ENCODE data around the gene ARL3. TPM values are rescaled to one million over a fixed set of nuclear protein-coding genes. Genes with fewer than 3 reads are reported as not detected.

Gene ARL3
- 8.1 and 10.8 TPM in 2 replicates for polyA plus RNA-seq (2011; rRNA removed)
- 1.9 TPM in 2 replicates for polyA minus RNA-seq (2011; rRNA and poly(A)+ RNA removed)

DNA sequence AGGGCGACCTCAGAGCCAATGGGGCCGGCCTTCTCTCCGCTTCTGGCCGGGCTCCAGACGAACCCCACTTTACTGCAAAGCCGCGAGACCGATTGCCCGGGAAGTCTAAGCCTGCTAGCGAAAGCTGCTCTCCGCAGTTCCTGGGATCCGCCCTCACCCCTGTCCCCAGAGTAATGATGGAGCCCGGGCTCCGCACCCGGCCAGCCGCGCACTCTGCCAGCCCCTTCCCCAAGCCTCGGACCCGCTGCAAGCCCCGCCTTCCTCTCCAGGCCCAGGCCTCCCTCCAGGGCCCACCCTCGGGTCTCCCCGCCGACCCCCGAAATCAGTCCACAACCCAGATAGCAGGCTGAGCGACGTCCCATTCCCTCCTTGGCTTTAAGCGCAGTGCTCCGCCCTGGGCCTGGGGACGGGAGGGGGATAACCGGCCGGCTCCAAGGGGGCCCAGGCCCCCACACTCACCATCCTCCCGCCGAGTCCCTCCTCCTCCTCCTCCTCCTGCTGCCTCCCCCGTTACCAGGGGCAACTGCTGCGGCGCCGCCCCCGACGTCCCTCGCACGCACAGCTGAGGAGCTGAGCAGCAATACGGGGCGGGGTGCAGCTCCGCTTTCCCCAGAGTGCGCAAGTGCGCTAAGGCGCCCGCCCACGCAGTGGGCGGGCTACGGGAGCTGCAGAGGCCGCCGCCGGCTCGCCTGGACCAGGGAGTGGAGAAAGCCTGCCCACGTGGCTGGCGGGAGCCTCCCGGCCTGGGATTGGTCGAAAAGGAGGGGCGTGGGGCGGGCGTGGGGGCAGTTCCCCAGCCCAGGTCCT is at the start of gene ARL3:
Gene ARL3 (minus strand): TSS at position 584 of the 807 bp plus-strand sequence. CDS start 122 bp downstream, at position 462.
- Histone ChIP-seq H3K27me3 (ENCODE audit: control insufficient read depth, insufficient read depth, low read length) (no peaks in the 10 kb centered on the region), H3K4me3 (ENCODE audit: low read depth, low read length) (peak within 1 kb of the TSS; percentile 94), H3K36me3 (ENCODE audit: control insufficient read depth, insufficient read depth, low read length) (no peaks in the 10 kb centered on the region)
- DNase-seq (ENCODE audit: low read depth): peak; percentile 87
- ChIA-PET POLR2A (interaction anchor here (0.5 to 0.9 kb wide), 6 partner anchors 13 to 600 kb away, joined by 3 to 11 read pairs (median 3); no protein-coding TSS in a partner anchor), CTCF (interaction anchor here (0.6 to 6.7 kb wide), 11 partner anchors 9 to 508 kb away, joined by 3 to 72 read pairs (median 4); partner anchors contain the start of gene TRIM8)
- peak; percentile 67 for TF ChIP-seq CTCF (IDR thresholded peaks at IDR 0.05; ENCODE audit: insufficient read depth, low read depth, low read length)

GRCh38 chr10:102763037-102763607 is 48.9 kb upstream of the ARL3 start:
- no peak for TF ChIP-seq CTCF (IDR thresholded peaks at IDR 0.05; ENCODE audit: insufficient read depth, low read depth, low read length)
- Histone ChIP-seq H3K27me3 (ENCODE audit: control insufficient read depth, insufficient read depth, low read length) (no peaks in the 10 kb centered on the region), H3K36me3 (ENCODE audit: control insufficient read depth, insufficient read depth, low read length) (no peaks in the 10 kb centered on the region), H3K4me3 (ENCODE audit: low read depth, low read length) (no peak overlapping the region)
- no peak for DNase-seq (ENCODE audit: low read depth)
- CTCF ChIA-PET: interaction anchor here (1.3 kb wide), 1 partner anchor 9 kb away, joined by 3 read pairs; no protein-coding TSS in a partner anchor
- POLR2A ChIA-PET: no interaction called here

GRCh38 chr10:102762401-102763015 is 48.3 kb upstream of the ARL3 start:
- ChIA-PET POLR2A (no interaction called here), CTCF (interaction anchor here (1.3 kb wide), 1 partner anchor 9 kb away, joined by 3 read pairs; no protein-coding TSS in a partner anchor)
- no peaks in the 10 kb centered on the region for H3K36me3 ChIP-seq (ENCODE audit: control insufficient read depth, insufficient read depth, low read length)
- DNase-seq (ENCODE audit: low read depth): no peak
- TF ChIP-seq CTCF (IDR thresholded peaks at IDR 0.05; ENCODE audit: insufficient read depth, low read depth, low read length): no peak
- H3K27me3 ChIP-seq (ENCODE audit: control insufficient read depth, insufficient read depth, low read length): no peaks in the 10 kb centered on the region
- H3K4me3 ChIP-seq (ENCODE audit: low read depth, low read length): no peak overlapping the region

DNA sequence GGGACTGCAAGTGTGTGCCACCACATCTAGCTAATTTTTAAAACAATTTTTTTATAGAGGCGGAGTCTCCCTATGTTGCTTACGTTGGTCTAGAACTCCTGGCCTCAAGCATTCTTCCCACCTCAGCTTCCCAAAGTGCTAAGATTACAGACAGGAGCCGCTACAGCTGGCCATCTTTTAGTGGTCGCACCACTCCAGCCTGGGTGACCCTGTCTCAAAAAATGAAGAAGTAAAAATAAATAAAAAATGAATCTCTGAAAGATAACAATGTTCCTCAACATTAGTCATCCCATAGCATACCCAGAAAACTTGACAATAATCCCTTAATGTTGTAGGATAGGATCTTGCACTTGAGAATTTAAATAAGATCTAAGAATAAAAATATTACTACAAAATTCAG is 47.8 kb upstream of the ARL3 start:
- CTCF ChIA-PET: interaction anchor here (1.3 to 1.4 kb wide), 2 partner anchors 8 to 73 kb away, joined by 3 read pairs; no protein-coding TSS in a partner anchor
- POLR2A ChIA-PET: no interaction called here
- Histone ChIP-seq H3K27me3 (ENCODE audit: control insufficient read depth, insufficient read depth, low read length) (no peaks in the 10 kb centered on the region), H3K36me3 (ENCODE audit: control insufficient read depth, insufficient read depth, low read length) (no peaks in the 10 kb centered on the region), H3K4me3 (ENCODE audit: low read depth, low read length) (no peak overlapping the region)
- TF ChIP-seq CTCF (IDR thresholded peaks at IDR 0.05; ENCODE audit: insufficient read depth, low read depth, low read length): no peak
- no peak for DNase-seq (ENCODE audit: low read depth)

Data from BJ (cell line).